ENCODE results near the gene GDI2.
A peak's percentile ranks its signal among the peaks of the same experiment; 100 is the strongest.

Gene GDI2

DNA sequence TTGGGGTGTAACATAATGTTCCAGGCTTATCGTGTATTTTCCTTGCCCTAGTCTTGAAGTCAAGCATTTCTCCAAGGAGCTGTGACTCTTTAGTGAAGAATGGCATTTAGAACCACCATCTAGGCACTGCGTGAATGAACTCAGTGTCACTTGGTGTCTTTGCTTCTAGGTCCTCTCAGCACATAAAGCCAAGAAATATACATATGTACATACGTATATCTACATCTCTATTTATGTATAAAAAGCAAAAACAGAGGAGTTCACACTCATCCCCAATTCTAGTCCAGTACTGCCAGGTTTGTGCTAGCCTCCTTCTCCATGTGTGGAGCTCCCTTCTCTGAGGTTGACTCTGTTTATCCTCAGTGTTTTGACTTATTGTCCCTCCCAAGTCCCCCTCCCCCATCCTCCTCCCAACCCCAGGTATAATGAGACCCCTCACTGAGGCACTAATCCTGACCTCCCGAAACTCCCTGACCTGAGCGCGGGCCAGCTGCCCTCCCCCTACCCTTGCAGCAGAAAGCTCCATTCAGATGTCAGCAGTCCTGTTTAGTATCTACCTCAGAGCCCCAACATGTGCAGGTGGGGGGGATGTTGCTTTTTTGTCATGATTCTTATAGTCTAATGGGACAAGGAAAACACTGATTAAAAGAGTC lies 61.5 kb downstream of the GDI2 start:
- no peak for DNase-seq (ENCODE audit: low read depth, low spot score)
- H3K27ac ChIP-seq, result no peak overlapping the region

DNA sequence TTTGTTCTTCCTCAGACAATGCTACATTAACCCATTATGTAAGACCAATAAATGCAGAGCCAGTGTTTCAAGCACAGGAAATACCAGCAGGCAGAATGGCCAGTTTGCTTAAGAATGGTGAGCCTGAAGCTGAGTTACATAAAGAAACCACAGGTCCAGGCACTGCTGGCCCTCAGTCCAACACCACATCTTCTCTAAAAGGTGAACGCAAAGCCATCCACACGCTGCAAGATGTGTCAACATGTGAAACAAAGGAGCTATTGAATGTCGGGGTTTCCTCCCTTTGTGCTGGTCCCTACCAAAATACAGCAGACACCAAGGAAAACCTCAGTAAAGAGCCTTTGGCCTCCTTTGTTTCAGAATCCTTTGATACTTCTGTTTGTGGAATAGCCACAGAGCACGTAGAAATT lies 64.8 kb downstream of the GDI2 start:
- H3K27ac ChIP-seq, result no peak overlapping the region
- DNase-seq (ENCODE audit: low read depth, low spot score), result no peak

DNA sequence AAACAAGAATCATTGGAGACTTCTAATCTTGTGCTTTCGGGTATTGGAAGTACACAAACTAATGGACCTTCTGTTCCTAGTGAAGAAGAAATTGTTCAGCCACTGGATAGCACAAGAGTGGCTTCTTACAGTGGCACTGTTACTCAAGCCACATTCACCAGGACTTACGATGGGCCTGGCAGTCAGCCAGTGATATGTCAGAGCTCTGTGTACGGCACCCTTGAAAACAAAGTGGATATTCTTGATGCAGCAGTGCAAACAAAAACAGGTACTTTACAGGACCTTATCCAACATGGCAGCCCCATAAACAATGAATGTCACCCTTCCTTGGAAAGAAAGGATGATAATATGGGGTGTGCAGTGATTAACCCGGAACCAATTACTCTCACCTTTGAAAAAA lies 67.0 kb downstream of the GDI2 start:
- DNase-seq (ENCODE audit: low read depth, low spot score), result no peak
- H3K27ac ChIP-seq, result no peak overlapping the region

DNA sequence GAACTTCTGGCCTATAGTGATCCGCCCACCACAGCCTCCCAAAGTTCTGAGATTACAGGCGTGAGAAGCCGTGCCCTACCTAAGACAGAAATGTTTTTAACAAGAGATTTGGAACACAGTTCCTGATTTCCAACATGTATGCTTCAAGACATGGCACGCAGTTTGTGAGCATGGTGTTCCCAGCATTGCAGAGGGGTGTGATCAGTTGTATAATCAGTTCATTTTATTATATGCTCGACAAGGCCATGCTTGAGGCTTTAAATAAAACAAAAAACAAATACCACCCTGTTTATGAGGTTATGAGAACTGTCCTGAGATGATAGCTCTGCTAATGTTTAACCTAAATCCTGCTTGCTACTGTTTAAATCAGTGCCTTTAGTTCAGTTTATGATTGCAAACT lies 68.4 kb downstream of the GDI2 start:
- DNase-seq (ENCODE audit: low read depth, low spot score), result no peak
- H3K27ac ChIP-seq, result no peak overlapping the region

DNA sequence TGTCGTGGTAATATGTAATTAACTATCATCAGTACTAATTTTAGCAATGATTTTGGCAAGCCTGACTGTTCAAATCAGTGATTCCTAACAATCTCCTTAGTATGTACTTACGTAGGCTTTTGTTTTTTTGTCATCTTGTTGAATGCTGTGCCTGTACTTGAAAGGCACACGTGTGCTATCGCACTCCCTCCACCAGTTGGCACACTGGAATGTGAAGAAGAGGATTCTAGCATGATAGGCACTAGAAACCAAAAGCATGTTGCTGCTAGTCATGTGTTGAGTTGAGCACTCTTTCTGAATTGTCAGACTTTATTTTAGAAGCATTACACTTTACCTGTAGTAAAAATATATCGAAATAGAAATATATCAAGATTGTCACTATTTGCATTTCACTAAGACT lies 69.5 kb downstream of the GDI2 start:
- no peak for DNase-seq (ENCODE audit: low read depth, low spot score)

DNA sequence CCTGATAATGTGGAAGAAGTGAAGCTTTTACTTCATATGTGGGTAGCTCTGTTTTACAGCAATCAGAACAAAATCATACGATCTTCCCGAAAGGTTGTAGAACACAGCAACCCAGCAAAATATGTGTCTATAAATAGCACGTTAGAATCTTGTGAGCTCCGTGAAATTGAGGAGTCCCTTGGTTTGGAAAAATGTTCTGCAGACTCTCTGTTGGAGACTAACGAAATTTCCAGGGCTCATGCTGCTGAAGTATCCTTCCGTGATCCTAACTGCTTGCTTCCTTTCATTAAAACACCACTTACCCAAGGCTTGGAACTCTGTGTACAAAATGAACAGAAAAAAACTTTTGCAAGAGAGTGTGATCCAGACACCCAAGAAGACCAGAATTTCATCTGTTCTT lies 71.1 kb downstream of the GDI2 start:
- no peak for DNase-seq (ENCODE audit: low read depth, low spot score)
- H3K27ac ChIP-seq, result no peak overlapping the region

More for the DNA sequence above, 69.5 kb downstream of the GDI2 start:
- H3K27ac ChIP-seq, result no peak overlapping the region

DNA sequence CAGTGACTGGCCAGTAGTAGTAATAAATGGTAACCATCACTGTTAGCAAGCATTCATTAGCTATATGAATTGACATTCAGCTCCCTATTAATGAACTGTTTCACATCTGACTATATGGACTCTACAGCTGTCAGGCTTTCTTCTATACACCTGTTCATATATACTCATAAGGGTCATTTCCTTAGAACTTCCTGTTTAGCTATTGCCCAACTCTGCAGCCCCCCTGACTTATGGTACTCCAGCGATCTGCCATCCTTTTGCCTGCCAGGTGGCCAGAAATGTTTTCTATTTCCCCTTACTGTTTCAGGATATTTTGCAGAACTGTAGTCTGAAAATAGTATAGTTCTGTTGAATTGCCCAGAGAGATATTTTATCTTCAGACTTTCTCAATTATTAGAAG lies 72.0 kb downstream of the GDI2 start:
- DNase-seq (ENCODE audit: low read depth, low spot score), result no peak
- H3K27ac ChIP-seq, result no peak overlapping the region

DNA sequence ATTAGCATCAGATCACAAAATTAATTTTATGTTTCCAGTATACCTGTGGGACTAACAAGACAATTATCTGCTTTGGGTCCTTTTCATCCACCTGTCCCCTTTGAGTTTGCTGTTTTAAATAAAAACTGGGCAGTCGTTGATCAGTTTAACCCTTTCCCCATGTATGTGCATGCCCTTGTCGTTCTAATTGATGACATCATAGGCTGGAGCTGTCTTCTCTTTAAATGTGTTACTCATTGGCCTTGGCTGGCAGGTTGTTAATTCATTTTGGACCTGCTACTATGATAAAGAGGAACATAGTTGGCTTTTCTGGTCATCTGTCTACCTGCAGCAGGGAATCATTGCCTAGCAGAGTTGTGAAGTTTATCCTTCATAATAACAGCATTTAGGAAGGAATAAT lies 74.8 kb downstream of the GDI2 start:
- H3K27ac ChIP-seq, result no peak overlapping the region
- DNase-seq (ENCODE audit: low read depth, low spot score), result no peak

DNA sequence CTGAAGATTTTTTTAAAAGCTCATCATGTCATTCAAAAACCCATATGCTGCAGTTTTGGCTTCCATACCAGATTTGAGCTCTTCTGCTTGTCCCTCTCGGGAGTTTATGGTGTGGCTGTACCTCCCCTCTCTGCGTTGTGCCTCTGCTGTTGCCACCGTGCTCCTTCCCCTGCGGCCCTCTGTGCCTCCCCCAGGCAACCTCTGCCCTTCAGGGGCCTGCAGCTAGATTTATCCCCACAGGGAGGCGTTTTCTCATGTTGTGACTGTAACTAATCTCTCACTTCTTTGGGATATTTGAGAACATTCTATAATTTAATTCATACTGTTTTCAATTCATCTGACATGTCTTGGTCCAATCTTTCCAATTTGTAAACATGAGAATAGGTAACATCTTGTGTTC lies 75.9 kb downstream of the GDI2 start:
- H3K27ac ChIP-seq, result no peak overlapping the region
- DNase-seq (ENCODE audit: low read depth, low spot score), result no peak

DNA sequence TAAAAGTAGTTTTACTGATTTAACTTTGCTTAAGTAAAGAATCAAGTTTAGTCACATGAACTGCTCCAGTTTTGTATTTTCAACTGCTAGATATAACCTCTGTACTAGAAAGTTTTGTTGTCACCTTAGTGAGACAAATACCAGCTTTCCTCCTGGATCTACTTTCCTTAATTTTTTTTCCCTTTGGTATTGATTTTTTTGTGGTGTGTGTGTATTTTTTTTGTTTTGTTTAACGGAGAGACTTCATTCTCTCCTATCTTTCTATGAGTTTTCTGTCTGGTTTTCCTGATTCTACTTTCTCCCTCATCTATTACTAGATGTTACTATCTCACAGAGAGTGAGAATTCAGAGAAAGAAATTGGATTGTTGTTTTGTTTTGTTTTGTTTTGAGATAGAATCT lies 76.6 kb downstream of the GDI2 start:
- H3K27ac ChIP-seq, result no peak overlapping the region
- DNase-seq (ENCODE audit: low read depth, low spot score), result no peak

DNA sequence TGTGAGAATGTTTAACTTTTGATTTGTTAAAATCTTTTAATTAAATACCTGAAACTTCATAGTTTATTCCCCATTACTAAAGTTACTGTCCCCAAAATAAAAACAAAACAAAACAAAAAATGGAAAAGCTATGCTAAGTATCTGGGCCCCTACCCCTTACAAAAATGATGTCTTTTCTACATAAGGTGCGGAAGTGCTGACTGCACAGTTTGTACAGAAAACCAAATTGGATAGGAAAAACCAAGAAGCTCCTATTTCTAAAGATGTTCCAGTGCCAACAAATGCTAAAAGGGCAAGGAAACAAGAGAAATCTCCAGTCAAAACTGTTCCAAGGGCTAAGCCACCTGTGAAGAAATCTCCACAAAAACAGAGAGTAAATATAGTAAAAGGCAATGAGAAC lies 78.1 kb downstream of the GDI2 start:
- H3K27ac ChIP-seq, result no peak overlapping the region
- DNase-seq (ENCODE audit: low read depth, low spot score), result no peak

DNA sequence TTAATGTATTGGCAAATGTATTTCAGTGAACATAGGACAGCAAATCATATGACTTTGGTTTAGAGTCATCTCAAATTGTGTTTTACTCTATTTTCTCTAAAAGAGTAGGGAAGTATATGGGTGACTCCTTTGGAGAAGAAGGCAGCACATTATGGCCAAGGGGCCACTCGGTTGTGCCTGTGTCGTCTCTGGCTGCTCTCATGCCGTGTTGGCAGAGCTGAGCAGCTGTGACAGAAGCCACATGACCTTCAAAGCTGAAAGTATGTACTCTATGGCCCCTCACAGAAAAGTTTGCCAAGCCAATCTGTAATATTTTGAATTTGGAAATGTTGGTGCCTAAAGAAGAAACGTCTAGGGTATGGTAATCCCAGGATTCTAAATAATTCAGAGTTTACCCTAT lies 81.1 kb downstream of the GDI2 start:
- no peak for DNase-seq (ENCODE audit: low read depth, low spot score)
- no peak overlapping the region for H3K27ac ChIP-seq

DNA sequence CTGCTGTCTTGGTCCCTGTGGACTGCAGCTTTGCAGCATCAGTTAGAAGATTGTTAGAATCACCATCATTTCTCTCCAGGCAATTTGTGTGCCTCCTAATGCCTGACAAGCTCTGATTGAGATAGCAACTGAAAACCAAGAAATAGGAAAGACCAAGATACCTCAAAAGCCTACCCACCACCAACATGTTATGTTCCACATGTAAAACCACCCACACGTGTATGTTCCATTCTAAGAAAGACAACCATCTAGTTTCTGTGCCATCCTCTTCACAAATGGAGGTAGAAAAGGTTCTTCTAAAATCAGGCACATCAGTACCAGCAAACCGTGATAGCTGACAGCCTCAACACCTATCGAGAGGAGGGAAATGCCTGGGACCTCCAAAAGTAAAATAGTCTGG lies 81.7 kb downstream of the GDI2 start:
- H3K27ac ChIP-seq, result no peak overlapping the region
- DNase-seq (ENCODE audit: low read depth, low spot score), result no peak

DNA sequence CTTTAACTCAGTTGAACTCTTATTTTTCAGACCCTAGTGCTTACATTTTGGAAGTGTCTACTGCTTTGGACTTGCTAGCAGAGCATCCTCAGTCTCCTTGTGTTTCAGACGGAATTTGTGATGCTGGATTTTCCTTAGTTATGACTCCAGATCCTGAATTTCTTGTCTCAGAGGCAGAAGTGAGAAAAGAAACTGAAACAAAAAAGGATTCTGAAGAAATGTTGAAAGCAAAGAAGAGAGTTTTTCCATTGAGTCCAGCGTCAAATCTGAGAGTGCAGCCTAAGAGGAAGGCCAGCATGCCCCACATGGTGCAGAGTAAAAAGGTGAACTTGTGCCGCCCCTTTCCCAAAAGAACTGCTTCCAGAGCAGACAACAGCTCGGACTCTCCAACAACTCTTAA lies 82.5 kb downstream of the GDI2 start:
- no peak overlapping the region for H3K27ac ChIP-seq
- DNase-seq (ENCODE audit: low read depth, low spot score), result no peak

DNA sequence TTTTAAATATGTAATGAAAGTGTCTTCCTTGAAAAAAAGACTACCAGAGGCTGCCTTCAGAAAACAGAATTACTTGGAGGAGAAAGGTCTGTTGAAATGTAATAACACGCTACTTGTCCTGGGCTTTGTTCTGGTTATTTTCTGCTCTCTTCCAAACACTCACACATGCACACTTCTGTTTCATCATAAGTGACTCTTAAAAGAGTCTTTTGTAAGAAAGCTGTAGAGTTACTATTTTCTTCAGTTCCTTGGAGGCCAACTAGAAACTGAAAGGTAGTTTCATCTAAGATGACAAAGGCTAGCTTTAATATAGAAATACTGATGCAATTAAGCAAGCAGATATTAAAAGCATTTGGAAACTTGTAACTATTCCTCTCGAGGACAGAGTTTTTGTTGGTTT lies 89.5 kb downstream of the GDI2 start:
- DNase-seq (ENCODE audit: low read depth, low spot score), result no peak
- no peak overlapping the region for H3K27ac ChIP-seq

DNA sequence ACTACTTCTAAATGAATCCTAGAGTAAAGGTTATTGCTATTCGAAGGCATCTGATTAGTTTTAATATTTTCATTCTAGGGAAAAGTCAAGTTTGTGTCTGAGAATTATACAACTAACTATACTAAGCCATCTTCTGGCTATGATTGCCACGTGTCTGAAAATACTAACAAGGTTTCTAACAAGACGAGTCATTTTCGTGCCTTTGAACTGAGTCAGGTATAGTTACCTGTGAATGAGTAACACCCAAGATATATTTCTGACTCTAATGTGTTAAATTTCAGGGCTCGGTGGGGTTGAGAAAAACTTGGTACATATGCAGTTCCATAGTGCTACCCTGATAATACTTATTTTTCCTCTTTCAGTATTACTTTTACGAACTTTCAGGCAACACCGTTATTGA lies 93.1 kb downstream of the GDI2 start:
- DNase-seq (ENCODE audit: low read depth, low spot score), result peak; percentile 6
- no peak overlapping the region for H3K27ac ChIP-seq

DNA sequence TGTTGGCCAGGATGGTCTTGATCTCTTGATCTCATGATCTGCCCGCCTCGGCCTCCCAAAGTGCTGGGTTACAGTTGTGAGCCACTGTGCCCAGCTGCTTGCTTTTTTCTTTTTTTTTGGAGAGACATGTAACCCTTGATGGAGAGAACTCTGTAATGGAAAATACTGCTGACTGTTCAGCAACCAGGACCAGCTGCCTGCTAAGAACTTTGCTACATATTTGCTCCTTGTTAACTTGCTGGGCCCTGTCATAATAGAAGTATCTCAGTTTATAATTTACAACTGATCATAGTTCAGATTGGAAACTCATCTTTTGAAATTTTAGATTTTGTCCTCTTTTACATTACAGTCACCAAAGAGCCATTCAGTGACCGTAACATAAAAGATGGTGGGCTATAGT lies 93.7 kb downstream of the GDI2 start:
- DNase-seq (ENCODE audit: low read depth, low spot score), result no peak
- no peak overlapping the region for H3K27ac ChIP-seq

Measured in epithelial cell of prostate (primary cell).